ENCODE measurements around the gene CLIC6.
A peak's percentile ranks its signal among the peaks of the same experiment; 100 is the strongest.

Gene CLIC6

GRCh38 chr21:34728479-34728878 lies 59.7 kb downstream of the CLIC6 start:
- no peak for DNase-seq (ENCODE audit: low spot score)

- no peak for DNase-seq (ENCODE audit: low spot score)
These were observed 61.4 kb downstream of the CLIC6 start for GRCh38 chr21:34730194-34730593.

GRCh38 chr21:34730756-34731445 lies 62.1 kb downstream of the CLIC6 start:
- DNase-seq (ENCODE audit: low spot score) = no peak

GRCh38 chr21:34732388-34732821 lies 63.6 kb downstream of the CLIC6 start:
- no peak for DNase-seq (ENCODE audit: low spot score)

- DNase-seq (ENCODE audit: low spot score) = no peak
These were observed 65.1 kb downstream of the CLIC6 start for GRCh38 chr21:34733852-34734251.

- no peak for DNase-seq (ENCODE audit: low spot score)
These were observed 65.9 kb downstream of the CLIC6 start for GRCh38 chr21:34734696-34735095.

- no peak for DNase-seq (ENCODE audit: low spot score)
These were observed 67.5 kb downstream of the CLIC6 start for GRCh38 chr21:34736116-34736874.

GRCh38 chr21:34737115-34737514 lies 68.3 kb downstream of the CLIC6 start:
- DNase-seq (ENCODE audit: low spot score) = no peak

GRCh38 chr21:34740198-34740597 lies 71.4 kb downstream of the CLIC6 start:
- DNase-seq (ENCODE audit: low spot score) = no peak

GRCh38 chr21:34743285-34743684 lies 74.5 kb downstream of the CLIC6 start:
- no peak for DNase-seq (ENCODE audit: low spot score)

GRCh38 chr21:34743831-34744230 lies 75.0 kb downstream of the CLIC6 start:
- DNase-seq (ENCODE audit: low spot score) = peak; percentile 39

GRCh38 chr21:34744801-34745200 lies 76.0 kb downstream of the CLIC6 start:
- DNase-seq (ENCODE audit: low spot score) = no peak

- DNase-seq (ENCODE audit: low spot score) = peak; percentile 85
These were observed 76.9 kb downstream of the CLIC6 start for GRCh38 chr21:34745557-34746255.

GRCh38 chr21:34748862-34749261 lies 80.1 kb downstream of the CLIC6 start:
- DNase-seq (ENCODE audit: low spot score) = no peak

GRCh38 chr21:34754690-34755647 lies 86.2 kb downstream of the CLIC6 start:
- DNase-seq (ENCODE audit: low spot score) = no peak

- DNase-seq (ENCODE audit: low spot score) = no peak
These were observed 93.0 kb downstream of the CLIC6 start for GRCh38 chr21:34761758-34762330.

- DNase-seq (ENCODE audit: low spot score) = peak; percentile 20
These were observed 94.0 kb downstream of the CLIC6 start for GRCh38 chr21:34762786-34763185.

- no peak for DNase-seq (ENCODE audit: low spot score)
These were observed 96.0 kb downstream of the CLIC6 start for GRCh38 chr21:34764715-34765284.

- DNase-seq (ENCODE audit: low spot score) = no peak
These were observed 96.8 kb downstream of the CLIC6 start for GRCh38 chr21:34765619-34766018.

GRCh38 chr21:34766862-34767261 lies 98.1 kb downstream of the CLIC6 start:
- DNase-seq (ENCODE audit: low spot score) = no peak

Measured in hepatic stellate cell (primary cell).